SIG-M5 treated with dmso at 0.1 percent for 504 hours (cell line): ENCODE results near the gene ERICH3.
"Not testable (repeated sequence)": the region's sequence is repeated elsewhere in the genome, so short reads cannot be mapped to it uniquely, and the experiment has no call there.

Experiments used
- DNase-seq: peaks from one replicate; lab custom pipeline; 2025; ENCODE audit not compliant: unreplicated experiment; lab: John Stamatoyannopoulos, UW

ERICH3 gene

DNA sequence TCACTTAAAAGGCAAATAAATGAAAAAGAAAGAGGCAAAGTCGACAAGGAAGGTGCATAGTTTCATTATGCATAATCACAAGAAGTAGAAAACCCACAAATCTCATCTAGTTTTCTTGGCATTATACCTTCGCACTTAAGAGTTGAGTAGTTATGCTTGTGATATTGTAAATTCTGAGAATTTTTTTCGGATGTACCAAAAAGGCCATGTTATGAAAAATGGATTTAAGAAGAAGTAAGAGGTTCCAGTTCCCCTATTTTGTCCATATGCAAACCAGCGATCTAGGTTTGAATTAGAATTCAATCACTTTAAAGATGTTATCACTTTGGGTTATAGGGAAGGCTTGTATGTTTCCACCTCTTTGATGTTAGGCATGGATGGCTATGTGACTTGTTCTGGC, 7.9 kb upstream of the ERICH3 start:
- no peak for DNase-seq

DNA sequence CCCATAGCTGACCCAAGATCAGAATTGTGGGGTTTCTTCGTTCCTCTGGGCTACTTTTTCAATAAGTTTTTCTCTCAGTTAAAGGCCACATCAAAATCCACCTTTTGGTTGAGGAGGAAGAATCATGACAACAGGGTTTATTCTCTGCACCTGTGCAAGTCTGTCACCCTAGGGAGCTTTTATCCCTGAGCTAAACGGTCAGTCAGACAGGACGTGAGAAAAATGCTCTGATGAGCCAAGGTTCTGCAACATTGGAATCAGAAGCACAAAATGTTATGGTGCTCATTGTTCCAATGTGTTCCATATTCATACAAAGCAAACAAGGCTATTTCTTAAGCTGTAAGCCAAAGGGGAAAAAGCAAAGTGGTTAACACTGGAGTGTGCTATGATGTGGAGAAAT, 7.4 kb upstream of the ERICH3 start:
- DNase-seq = no peak

DNA sequence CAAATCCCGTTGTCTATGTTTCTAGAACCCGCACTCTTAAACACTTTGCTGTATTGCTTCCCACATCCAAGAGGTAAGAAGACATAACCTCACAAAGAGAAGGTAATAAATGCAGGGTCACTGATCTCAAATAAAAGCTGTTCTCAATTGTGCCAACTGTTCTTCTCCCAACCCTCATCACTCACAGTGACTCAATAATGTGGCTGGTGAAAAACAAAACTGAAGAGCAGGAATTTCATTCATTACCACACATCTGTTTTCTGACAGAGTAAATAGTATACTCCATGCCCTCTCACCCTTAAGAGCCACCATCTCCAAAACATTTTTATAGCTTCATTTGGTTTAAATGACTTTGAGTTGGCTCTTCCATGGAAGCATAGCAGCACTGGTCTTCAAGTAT, 6.2 kb upstream of the ERICH3 start:
- DNase-seq = no peak

DNA sequence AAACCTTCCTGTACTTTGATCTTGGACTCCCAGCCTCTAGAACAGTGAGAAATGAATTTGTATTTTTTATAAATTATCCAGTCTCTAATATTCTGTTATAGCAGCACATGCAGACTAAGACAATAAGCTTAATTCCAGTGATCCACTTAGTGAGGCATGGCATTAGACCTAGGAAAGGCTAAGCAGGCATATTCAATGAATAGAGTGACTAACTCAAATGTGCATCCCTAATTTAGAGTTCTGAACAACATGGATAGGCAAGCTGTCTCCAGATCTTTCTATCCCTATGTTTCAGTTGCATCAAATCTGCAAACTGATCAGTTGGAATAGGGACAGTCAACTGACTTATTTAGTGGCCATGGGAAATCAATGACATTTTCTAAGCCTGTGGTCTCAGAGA, 4.3 kb upstream of the ERICH3 start:
- DNase-seq = no peak

DNA sequence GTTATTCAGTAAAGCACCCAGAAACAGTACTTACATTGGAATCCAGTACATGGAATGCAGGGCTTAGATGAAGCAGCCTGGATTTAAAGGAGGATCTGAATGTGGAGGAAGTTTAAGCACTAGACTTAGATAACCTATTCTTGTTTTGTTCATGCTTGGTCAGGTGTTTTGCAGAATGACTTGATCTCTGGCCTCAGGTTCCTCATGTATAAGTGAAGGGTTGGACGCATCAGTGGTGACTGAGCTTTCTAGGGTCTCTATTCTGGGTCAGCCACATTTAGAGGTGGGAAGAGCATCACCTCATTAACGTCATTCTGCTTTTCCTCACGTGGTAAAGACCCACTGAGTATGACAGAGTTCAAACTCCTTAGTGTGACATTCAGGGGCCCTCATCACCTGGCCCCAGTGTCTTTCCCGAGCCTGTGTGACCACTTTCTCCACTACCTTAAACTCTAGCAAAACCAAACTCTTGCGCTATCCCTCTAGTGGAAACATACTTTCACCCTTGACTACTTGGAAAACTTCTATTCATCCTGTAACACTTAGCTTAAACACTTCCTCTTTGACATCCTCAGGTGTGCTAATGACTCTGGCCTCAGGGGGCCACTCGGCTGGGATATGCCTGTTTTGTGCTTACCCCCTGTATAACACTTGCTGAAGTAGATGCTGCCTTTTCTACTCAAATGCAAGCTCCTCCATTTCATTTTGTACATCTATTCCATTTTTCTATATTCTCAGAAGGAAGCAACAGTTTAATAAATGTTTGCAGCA, 871 bp upstream of the ERICH3 start:
- no peak for DNase-seq

DNA sequence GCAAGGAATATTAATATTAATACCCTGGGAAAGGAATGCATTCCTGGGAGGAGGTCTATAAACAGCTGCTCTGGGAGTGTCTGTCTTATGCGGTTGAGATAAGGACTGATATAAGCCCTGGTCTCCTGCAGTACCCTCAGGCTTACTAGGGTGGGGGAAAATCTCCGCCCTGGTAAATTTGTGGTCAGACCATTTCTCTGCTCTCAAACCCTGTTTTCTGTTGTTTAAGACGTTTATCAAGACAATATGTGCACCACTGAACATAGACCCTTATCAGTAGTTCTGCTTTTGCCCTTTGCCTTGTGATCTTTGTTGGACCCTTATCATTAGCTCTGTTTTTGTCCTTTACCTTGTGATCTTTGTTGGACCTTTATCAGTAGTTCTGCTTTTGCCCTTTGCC, 2.7 kb downstream of the ERICH3 start:
- not testable (repeated sequence) for DNase-seq

DNA sequence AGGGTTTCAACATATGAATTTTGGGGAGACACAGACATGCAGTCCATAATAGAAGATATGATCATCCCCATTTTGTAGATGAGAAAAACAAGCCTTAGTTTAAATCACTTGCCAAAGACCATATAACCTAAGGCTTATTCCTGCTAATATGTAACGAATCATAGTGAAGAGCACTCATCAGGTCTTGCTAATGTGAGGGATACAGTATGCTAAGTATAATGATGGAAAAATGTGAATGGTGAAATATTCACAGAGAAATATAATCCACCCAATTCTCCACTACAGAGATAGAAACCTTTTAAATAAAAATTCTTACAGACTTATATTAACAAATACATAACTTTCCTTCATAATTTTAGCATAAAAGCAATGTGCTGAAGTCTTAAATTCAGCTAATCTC, 18.9 kb downstream of the ERICH3 start:
- no peak for DNase-seq

DNA sequence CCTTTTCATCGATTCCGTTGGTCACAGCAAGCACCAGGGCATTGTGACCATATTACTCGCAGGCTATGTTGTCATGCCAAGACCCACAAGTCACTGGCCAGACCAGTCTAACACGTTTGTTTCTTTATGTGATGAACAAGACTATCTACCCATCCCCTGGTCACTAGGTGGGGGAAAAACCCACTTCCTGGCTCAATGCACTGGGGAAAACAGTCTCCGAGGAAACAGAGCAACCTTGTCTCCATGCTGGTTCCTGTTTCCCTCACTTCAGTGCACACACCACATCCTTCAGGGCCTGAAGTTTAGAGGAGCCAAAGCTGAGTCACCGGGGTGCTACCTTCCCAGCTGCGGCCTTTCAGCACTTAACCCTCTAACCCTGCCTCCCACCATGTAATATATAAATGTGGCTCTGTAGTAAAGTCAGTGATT, 20.9 kb downstream of the ERICH3 start:
- DNase-seq = no peak

DNA sequence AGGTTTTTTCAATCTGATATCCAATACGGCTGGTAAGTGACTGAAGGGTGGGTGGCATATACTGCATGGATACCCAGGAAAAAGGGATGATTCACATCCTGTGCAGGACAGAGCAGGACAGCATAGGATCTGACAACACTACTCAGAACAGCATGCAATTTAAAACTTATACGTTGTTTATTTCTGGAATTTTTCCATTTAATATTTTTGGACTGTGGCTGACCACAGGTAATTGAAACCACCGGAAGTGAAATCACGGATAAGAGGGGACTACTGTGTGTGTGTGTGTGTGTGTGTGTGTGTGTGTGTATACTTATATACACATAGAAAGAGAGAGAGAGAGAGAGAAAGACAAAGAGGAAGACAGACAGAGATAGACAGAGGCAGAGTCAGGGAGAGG, 23.0 kb downstream of the ERICH3 start:
- no peak for DNase-seq

DNA sequence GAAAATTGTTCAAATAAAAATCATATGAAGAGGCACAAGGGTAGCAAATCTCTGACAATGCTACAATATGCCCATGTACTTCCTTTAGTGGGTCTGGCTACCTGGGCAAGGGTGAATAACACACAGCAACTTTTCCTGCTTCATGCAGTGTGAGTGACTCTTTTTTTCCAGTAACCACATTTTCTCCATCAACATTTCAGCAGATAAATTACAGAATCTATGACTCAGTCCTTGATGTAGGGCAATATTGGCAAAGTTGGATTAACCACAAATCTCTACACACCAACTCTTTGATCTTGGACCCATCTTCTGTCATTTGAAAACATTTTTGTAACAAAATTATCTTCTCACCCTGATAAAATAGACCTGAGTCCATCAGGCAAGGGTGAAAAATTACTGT, 31.7 kb downstream of the ERICH3 start:
- DNase-seq = no peak

DNA sequence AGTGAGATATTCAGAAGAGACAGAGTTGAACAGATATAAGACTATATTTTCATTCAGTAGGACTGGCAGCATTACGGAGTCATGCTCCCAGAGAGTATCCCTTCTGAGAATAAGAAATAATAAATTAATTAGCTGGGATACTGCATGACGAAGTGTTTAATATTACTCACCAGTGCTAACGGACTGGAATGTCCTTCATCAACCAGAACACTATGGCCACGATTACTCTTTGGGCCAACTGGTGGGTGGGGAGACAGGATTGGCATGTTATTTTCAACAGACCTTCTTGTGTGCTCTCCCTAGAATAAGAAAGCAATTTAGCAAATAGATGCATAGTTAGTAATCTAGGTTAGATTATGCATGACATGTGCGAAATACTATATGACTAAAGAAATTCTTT, 32.4 kb downstream of the ERICH3 start:
- DNase-seq = no peak

DNA sequence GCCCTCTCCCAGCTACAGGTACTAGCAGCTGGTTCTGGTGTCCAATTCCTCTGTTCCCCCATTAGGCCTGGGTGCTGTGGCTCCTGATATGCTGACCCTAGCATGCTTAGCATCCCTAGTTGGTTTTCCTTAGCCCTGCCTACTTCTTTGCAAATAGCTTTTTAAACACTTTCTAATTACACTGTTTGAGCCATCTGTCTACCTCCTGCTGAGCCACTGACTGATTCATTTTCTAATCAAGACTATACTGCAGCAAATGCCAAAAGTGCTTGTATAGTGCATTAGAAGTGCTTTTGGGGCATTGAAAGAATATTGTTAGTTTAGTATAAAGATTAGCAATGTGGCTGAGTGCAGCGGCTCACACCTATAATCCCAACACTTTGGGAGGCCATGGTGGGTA, 36.3 kb downstream of the ERICH3 start:
- no peak for DNase-seq

DNA sequence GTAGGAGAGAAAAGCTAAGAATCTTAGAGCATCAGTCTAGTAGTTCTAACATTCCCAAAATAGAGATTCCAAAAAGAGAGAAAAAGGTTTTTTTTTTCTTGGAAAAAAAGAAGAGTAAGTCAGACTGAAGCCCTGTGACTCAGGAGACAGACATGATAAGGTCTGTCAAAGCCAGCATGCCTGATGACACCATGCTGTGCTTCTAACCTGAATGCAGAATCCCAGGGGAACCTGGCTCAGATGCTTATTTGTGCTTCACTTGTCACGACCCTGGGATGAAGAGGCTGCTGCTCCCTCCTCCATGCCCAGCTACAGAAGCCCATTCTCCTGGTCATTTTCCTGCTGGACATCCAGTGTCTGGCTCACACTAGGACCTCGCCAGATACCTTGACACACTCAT, 44.3 kb downstream of the ERICH3 start:
- DNase-seq = no peak

DNA sequence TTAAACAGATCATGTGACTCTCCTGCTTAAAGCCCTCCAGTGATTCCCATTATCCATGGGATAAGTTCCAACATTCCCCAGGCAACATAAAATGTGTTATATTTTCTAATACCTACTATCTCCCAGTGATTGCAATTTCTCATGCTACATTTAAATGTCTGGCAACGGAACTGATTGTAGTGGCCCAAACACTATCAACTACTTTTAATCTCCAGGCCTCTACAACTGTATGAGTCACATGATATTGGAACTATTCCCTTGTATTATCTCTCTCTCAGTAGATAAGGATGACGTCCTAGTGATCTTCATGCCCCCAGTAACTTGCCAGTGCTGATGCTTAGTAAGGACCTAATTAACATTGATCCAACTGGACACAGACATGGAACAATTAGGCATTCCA, 49.9 kb downstream of the ERICH3 start:
- no peak for DNase-seq

DNA sequence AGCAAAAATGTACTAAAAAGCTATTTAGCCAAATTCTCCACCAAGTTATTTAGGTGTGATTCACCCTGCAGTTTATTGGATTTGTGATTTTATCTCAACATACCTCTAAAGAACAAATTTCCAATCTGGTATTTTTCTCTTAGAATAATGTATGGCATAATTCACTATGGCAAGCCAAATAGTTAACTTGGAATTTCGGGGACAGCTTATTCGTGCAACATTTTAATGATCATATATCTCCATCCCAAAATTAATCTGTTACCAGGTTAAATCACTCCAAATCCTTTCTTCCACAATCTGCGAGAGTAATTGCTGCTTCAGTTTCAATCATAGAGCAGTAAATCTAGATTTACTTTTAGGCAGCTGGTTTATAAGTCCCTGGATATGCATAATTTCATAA, 53.4 kb downstream of the ERICH3 start:
- DNase-seq = no peak

DNA sequence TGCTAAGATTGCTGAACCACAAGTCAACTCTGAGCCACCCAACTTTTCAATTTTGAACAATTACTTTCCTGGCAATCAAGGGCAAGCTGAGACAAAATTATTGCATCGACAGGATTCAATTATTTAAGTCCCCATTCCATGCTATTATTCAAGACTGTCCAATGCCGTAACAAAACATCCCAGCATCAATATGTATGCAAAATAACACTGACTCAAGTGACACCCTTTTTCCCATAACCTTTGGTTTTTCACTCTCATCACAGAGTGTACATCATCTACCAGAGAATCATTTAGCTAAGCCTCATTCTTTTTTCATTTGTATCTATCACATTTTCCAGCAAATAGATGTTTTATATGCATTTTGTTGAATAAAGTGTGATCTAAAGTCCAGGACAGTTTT, 54.6 kb downstream of the ERICH3 start:
- no peak for DNase-seq

DNA sequence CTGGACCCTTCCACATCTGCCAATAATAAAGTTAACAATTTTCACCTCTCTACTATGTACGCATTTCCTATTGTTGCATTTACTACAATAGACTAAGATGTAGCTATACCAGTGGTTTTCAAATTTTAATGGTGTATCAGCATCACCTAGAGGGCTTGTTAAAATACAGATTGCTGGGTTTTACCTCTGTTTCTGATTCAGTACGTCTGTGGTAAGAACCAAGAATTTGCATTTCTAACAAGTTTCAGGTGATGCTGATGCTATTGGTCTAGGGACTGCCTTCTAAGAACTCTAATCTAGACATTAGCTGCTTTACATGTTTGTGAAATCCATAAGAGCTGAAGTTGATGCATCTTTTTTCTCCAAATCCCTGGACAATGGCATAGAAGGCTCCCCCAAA, 59.7 kb downstream of the ERICH3 start:
- no peak for DNase-seq

DNA sequence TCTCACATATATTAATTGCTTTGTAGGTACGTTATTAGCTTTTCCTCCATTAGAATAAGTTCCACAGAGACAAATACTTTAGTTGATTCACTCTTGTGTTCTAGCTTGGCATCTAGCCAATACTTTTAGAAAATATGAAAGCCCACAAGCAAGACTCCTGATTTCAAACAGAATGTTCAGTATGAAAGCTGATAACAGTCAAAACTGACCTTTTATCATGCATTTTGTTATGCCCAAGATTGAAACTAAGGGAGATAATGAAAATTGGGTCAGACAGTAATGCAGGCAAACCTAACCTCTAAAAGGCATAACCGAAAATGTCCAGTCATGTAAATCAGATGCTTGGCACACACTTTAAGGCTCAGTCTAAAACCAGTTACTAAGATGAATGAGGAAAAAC, 61.7 kb downstream of the ERICH3 start:
- no peak for DNase-seq

DNA sequence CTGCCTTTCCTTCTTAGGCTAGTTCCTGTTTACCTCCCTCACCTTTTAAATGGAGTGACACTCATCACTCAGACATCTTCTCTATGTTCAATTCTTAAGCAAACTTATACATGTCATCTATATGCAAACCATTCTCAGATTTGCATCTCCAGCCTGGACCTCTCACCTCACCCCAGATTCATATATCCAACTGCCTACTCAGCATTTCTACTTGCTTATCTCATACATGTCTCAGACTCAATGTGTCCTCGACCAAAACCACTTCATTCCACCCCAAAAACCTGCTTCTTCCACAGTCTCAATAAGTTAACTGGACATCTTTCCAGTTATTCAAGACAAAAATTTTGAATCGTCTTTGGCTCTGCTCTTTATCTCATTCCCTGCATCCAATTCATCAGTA, 62.6 kb downstream of the ERICH3 start:
- no peak for DNase-seq

DNA sequence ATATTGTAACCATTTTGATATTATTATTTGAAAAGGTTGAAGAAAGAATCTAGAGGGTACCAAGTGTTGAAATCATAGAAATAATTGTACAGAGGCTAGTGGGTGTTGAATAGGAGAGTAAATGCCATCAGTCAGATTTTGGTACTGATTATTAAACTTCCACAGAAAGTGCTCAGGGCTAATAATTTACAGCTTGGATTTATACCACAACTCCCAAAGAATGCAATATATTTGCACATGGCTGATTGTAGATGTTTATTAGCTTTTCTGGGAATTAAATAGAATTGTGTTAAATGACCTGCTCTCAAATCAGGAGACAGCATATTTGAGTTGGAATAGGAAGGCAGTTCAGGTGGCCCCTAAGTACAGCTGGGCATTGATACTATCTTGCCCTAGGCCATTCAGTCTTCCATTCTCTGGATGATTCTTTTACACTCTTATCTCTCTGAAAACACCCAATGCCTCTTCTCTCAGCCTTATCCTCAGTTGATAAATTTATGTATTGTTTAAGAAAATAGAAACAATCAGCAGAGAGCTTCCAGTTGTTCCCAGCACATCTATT, 63.7 kb downstream of the ERICH3 start:
- DNase-seq = no peak

DNA sequence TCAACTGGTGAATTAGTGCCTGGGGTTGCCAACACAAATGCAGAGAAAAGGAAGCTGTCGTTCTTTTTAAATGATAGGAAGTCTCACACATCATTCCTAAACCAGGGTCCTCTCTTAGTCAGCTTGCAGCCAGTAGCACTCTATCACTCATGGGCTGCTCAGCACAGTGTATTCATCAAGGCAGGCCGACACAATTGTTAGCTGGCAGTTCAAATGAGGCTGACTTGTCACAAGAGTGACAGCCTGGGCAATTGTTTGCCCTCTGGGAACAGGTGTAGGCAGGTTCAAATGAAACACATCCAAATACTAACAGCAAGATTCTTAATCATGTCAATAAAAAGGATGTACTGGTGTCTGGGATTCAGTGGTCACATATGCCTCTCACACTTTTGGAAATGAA, 76.9 kb downstream of the ERICH3 start:
- DNase-seq = no peak

DNA sequence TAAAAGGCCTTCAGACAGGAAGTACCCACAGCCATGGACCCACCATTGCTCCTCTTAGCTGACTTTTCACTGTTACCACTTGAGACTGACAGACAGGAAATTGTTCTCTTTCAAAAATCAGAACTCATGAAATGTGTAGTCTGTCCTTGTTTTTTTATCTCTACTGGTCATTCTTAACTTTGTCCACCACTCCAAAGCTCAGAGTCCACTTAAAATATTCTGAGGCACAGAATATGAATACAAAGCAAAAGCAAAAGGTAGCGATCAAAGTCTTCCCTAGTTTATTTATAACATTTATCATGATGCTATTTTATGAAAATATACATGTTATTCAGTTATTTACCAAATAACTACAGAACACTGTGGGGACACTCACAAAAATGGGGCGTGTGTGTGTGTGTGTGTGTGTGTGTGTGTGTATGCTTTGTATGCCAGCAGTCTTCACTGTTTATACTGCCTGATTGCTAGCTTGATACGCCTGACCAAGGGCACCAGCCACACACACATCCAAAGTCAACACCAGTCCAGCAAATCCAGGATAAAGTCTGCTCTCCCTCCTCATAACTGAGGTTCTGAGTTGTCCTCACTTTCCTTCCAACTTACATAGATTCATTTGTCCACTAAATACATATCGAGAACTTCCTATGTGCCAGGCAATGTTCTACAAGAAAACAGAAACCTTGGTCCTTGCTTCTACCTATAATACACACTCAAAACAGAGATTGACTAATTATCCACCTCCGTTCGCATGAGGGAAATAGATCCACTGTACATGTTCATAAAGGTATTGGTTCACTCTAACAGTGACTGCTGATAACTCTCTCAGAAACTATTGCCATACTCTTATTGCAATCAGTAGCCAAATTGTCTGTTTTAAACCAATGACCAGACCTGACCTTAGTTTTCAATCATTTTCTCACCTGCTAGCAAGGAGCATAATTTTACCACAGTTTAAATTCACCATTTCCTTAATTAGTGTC, 79.4 kb downstream of the ERICH3 start:
- DNase-seq = no peak
